ENCODE results near the gene AMHR2.

- peak; percentile 59 for TF ChIP-seq CTCF (conservative IDR thresholded peaks at IDR 0.05; ENCODE audit: low read depth, low read length)
- TF ChIP-seq EZH2 (IDR thresholded peaks at IDR 0.05; ENCODE audit: borderline replicate concordance, low read depth, low read length, poor library complexity, severe bottlenecking) = no peak
Measured at GRCh38 chr12:53381731-53382630, 41.7 kb upstream of the AMHR2 start.
